Uterus (tissue), 4 donors: ENCODE measurements around the gene FOXN1. TPM values are rescaled to one million over a fixed set of nuclear protein-coding genes. Genes with fewer than 3 reads are reported as not detected.

Experiments used
- DNase-seq, 2 donors: peaks; one replicate each; pipeline ENCODE4 v3.0.0-alpha.2; 2019 to 2020
- H3K27ac ChIP-seq, 2 donors: fragments of 200-600 bp; sonication (generic); 1 replicate in 1 of 2; 2 replicates in 1 of 2; pipeline ENCODE4 v1.5.1; 2016 to 2018
- H3K27me3 ChIP-seq, 2 donors: fragments of 200-600 bp; sonication (generic); one replicate each; pipeline ENCODE4 v1.5.1; 2018 to 2019; ENCODE audit warnings: control low read depth in 1 of 2
- H3K36me3 ChIP-seq, 2 donors: fragments of 200-600 bp; sonication (generic); one replicate each; pipeline ENCODE4 v1.5.1; 2019; ENCODE audit warnings: control low read depth in 1 of 2
- H3K4me1 ChIP-seq, 2 donors: fragments of 200-600 bp; sonication (generic); one replicate each; pipeline ENCODE4 v1.5.1; 2018 to 2019; ENCODE audit warnings: control low read depth in 1 of 2
- H3K4me3 ChIP-seq, 2 donors: fragments of 200-600 bp; sonication (generic); 1 replicate in 1 of 2; 2 replicates in 1 of 2; pipeline ENCODE4 v1.5.1; 2018 to 2019; ENCODE audit warnings: mild to moderate bottlenecking in 1 of 2
- H3K9me3 ChIP-seq, 2 donors: fragments of 200-600 bp; sonication (generic); one replicate each; pipeline ENCODE4 v1.5.1; 2019; ENCODE audit warnings: control low read depth in 1 of 2
- CTCF ChIP-seq, 4 experiments: fragments of 200-600 bp in 2 of 4; fragments of 450-650 bp in 2 of 4; sonication (generic) in 2 of 4; IDR thresholded peaks; one replicate each; pipeline ENCODE4 v1.5.1; 2016 to 2019; ENCODE audit warnings: antibody characterized with exemption in 4 of 4, mild to moderate bottlenecking in 2 of 4, moderate library complexity in 1 of 4
- POLR2A ChIP-seq, 2 donors: fragments of 450-650 bp; IDR thresholded peaks; one replicate each; pipeline ENCODE4 v1.6.1; 2016; ENCODE audit warnings: antibody characterized with exemption in 2 of 2, mild to moderate bottlenecking in 1 of 2, moderate library complexity in 1 of 2
- intact Hi-C: fragments of 100-400 bp; cut with DNase I; formaldehyde crosslinking; loops from one replicate; pipeline ENCODE4 v1.15.1; 2023; ENCODE audit warnings: low total_unique reads
- total RNA-seq, 4 donors: library from RNA; depleted of rRNA in 3 of 4; stranded (reverse); fragments of >200 nt in 3 of 4; gene quantifications; one replicate each; pipeline versions ENCODE4 v1.1.0 to v1.2.4, GENCODE V29; 2014 to 2023
- donor health status: DM: yes; HTN: yes; CAD: no.

FOXN1 gene
- total RNA-seq, 4 donors from 2014 or later, result not detected

- Histone ChIP-seq H3K4me3 (no peak overlapping the region), H3K27me3 (no peaks in the 10 kb centered on the region), H3K4me1 (no peaks in the 10 kb centered on the region), H3K9me3 (no peaks in the 10 kb centered on the region), H3K27ac (no peak overlapping the region), H3K36me3 (no peaks in the 10 kb centered on the region)
- DNase-seq, result no peak
- intact Hi-C loops, result no loop called here
- TF ChIP-seq CTCF (IDR thresholded peaks at IDR 0.05) (no peak), POLR2A (IDR thresholded peaks at IDR 0.05) (no peak)
These were observed 20.2 kb downstream of the FOXN1 start for GRCh38 chr17:28526381-28526780.

GRCh38 chr17:28527181-28527681 is 21.1 kb downstream of the FOXN1 start:
- intact Hi-C loops, result no loop called here
- Histone ChIP-seq H3K27ac (no peak overlapping the region), H3K36me3 (no peaks in the 10 kb centered on the region)

GRCh38 chr17:28527859-28528258 is 21.7 kb downstream of the FOXN1 start:
- no peak for DNase-seq
- H3K27ac ChIP-seq, result no peak overlapping the region
- H3K4me1 ChIP-seq, result no peaks in the 10 kb centered on the region

More at GRCh38 chr17:28527181-28527681, 21.1 kb downstream of the FOXN1 start:
- Histone ChIP-seq H3K27me3 (no peaks in the 10 kb centered on the region), H3K4me3 (no peak overlapping the region), H3K9me3 (no peaks in the 10 kb centered on the region), H3K4me1 (no peaks in the 10 kb centered on the region)
- no peak for TF ChIP-seq POLR2A (IDR thresholded peaks at IDR 0.05)
- DNase-seq, result no peak

GRCh38 chr17:28528327-28529012 is 22.3 kb downstream of the FOXN1 start:
- H3K4me3 ChIP-seq, result no peak overlapping the region
- H3K36me3 ChIP-seq, result no peaks in the 10 kb centered on the region
- no peaks in the 10 kb centered on the region for H3K4me1 ChIP-seq
- intact Hi-C loops, result no loop called here
- TF ChIP-seq POLR2A (IDR thresholded peaks at IDR 0.05) (no peak), CTCF (IDR thresholded peaks at IDR 0.05) (no peak)
- H3K9me3 ChIP-seq, result no peaks in the 10 kb centered on the region
- no peak overlapping the region for H3K27ac ChIP-seq
- no peaks in the 10 kb centered on the region for H3K27me3 ChIP-seq
- no peak for DNase-seq

More at GRCh38 chr17:28527859-28528258, 21.7 kb downstream of the FOXN1 start:
- Histone ChIP-seq H3K36me3 (no peaks in the 10 kb centered on the region), H3K4me3 (no peak overlapping the region), H3K27me3 (no peaks in the 10 kb centered on the region), H3K9me3 (no peaks in the 10 kb centered on the region)
- intact Hi-C loops, result no loop called here
- TF ChIP-seq POLR2A (IDR thresholded peaks at IDR 0.05), result no peak
- no peak for TF ChIP-seq CTCF (IDR thresholded peaks at IDR 0.05)

GRCh38 chr17:28529013-28529400 is 22.9 kb downstream of the FOXN1 start:
- Histone ChIP-seq H3K27ac (no peak overlapping the region), H3K27me3 (no peaks in the 10 kb centered on the region), H3K4me1 (no peaks in the 10 kb centered on the region), H3K4me3 (no peak overlapping the region), H3K36me3 (no peaks in the 10 kb centered on the region), H3K9me3 (no peaks in the 10 kb centered on the region)
- no peak for DNase-seq
- intact Hi-C loops, result no loop called here
- TF ChIP-seq CTCF (IDR thresholded peaks at IDR 0.05) (no peak), POLR2A (IDR thresholded peaks at IDR 0.05) (no peak)
